Activated CD8-positive, alpha-beta T cell treated with anti-CD3 and anti-CD28 coated beads for 36 hours (primary cell): ENCODE data around the gene CCDC183. TPM values are rescaled to one million over a fixed set of nuclear protein-coding genes. Genes with fewer than 3 reads are reported as not detected.
"Not testable (repeated sequence)": the region's sequence is repeated elsewhere in the genome, so short reads cannot be mapped to it uniquely, and the experiment has no call there.

ENCODE experiments used
- ATAC-seq: fragments of 200-7000 bp; cut with Tn5 transposase; one replicate; pipeline ENCODE4 v1.10.0; 2021; ENCODE audit warnings: mild to moderate bottlenecking, moderate library complexity
- CTCF ChIA-PET: fragments of 350-600 bp; sonication (Branson Sonifier 250); formaldehyde crosslinking; loops from one replicate; lab custom pipeline; 2021; ENCODE audit warnings: antibody characterized with exemption; lab: Charles Lee
- POLR2A ChIA-PET: fragments of 350-600 bp; sonication (Branson Sonifier 250); formaldehyde crosslinking; loops from one replicate; lab custom pipeline; 2021; ENCODE audit warnings: antibody characterized with exemption; lab: Charles Lee
- DNase-seq: peaks from one replicate; pipeline ENCODE4 v3.0.0-alpha.2; 2020
- H3K27ac Mint-ChIP-seq: one replicate; pipeline ENCODE4 v1.8.0; 2021; ENCODE audit warnings: mild to moderate bottlenecking, mixed read lengths
- H3K27me3 Mint-ChIP-seq: one replicate; pipeline ENCODE4 v1.8.0; 2021; ENCODE audit warnings: mixed read lengths
- H3K36me3 Mint-ChIP-seq: one replicate; pipeline ENCODE4 v1.8.0; 2021; ENCODE audit warnings: low read depth, mixed read lengths
- H3K4me1 Mint-ChIP-seq: one replicate; pipeline ENCODE4 v1.8.0; 2021; ENCODE audit warnings: low read depth, mixed read lengths
- H3K4me3 Mint-ChIP-seq: one replicate; pipeline ENCODE4 v1.8.0; 2021; ENCODE audit warnings: mild to moderate bottlenecking, moderate library complexity, mixed read lengths
- H3K9me3 Mint-ChIP-seq: one replicate; pipeline ENCODE4 v1.8.0; 2021; ENCODE audit warnings: mixed read lengths
- intact Hi-C: fragments of 100-400 bp; cut with micrococcal nuclease; formaldehyde crosslinking; loops from one replicate; pipeline ENCODE4 v1.10.0; 2022
- total RNA-seq, 2 experiments: library from RNA; stranded (reverse); gene quantifications; one replicate each; pipeline ENCODE4 v1.2.3, GENCODE V29; 2021
- TF ChIP-seq, protein P1 (sequence below): fragments of 200-600 bp; IDR thresholded peaks from one replicate; pipeline ENCODE4 v1.8.0; 2022; ENCODE audit warnings: antibody characterized with exemption, mild to moderate bottlenecking

Gene CCDC183
- total RNA-seq, 2 experiments from 2014 or later, result 0.20 to 0.34 TPM

GRCh38 chr9:136762915-136763648 is 33.1 kb upstream of the CCDC183 start:
- intact Hi-C loops, result no loop called here
- peak; percentile 72 for DNase-seq
- peaks cover 12% of the 10 kb centered on the region for H3K27me3 Mint-ChIP-seq
- no peak overlapping the region for H3K27ac Mint-ChIP-seq
- ATAC-seq, result peak; percentile 72
- H3K36me3 Mint-ChIP-seq, result no peaks in the 10 kb centered on the region
- no peak overlapping the region for H3K4me3 Mint-ChIP-seq
- CTCF ChIA-PET, result interaction anchor here (1.1 to 1.9 kb wide), 2 partner anchors 8 to 21 kb away, joined by 3 to 8 read pairs; no protein-coding TSS in a partner anchor
- TF ChIP-seq, protein P1, sequence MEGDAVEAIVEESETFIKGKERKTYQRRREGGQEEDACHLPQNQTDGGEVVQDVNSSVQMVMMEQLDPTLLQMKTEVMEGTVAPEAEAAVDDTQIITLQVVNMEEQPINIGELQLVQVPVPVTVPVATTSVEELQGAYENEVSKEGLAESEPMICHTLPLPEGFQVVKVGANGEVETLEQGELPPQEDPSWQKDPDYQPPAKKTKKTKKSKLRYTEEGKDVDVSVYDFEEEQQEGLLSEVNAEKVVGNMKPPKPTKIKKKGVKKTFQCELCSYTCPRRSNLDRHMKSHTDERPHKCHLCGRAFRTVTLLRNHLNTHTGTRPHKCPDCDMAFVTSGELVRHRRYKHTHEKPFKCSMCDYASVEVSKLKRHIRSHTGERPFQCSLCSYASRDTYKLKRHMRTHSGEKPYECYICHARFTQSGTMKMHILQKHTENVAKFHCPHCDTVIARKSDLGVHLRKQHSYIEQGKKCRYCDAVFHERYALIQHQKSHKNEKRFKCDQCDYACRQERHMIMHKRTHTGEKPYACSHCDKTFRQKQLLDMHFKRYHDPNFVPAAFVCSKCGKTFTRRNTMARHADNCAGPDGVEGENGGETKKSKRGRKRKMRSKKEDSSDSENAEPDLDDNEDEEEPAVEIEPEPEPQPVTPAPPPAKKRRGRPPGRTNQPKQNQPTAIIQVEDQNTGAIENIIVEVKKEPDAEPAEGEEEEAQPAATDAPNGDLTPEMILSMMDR, result no peak
- H3K9me3 Mint-ChIP-seq, result no peaks in the 10 kb centered on the region
- H3K4me1 Mint-ChIP-seq, result peaks cover 9% of the 10 kb centered on the region
- POLR2A ChIA-PET, result no interaction called here

DNA sequence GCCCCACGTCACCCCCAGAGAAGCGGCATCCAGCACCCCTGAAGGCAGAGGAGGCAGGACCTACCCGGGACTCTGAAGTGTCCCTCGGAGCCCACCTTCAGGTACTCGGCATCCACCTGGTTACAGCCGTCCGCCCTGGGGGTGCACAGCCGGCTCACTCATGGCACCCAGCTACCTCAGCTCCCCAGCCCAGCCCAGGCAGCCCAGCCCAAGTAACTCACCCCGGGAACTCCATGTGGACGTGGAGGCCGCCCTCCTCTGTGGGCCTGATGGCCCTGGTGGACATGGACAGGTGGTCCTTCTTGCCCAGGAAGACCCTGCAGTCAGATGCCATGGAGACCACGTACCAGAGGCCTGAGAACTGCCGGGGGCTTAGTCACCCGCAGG is 32.5 kb upstream of the CCDC183 start:
- Mint-ChIP-seq H3K36me3 (no peaks in the 10 kb centered on the region), H3K27me3 (peaks cover 13% of the 10 kb centered on the region), H3K9me3 (no peaks in the 10 kb centered on the region), H3K4me3 (no peak overlapping the region), H3K27ac (no peak overlapping the region), H3K4me1 (peaks cover 9% of the 10 kb centered on the region)
- intact Hi-C loops, result no loop called here
- ATAC-seq (no peak), DNase-seq (no peak)
- ChIA-PET CTCF (interaction anchor here (1.1 kb wide), 1 partner anchor 20 kb away, joined by 3 read pairs; no protein-coding TSS in a partner anchor), POLR2A (no interaction called here)
- TF ChIP-seq, protein P1, result no peak

DNA sequence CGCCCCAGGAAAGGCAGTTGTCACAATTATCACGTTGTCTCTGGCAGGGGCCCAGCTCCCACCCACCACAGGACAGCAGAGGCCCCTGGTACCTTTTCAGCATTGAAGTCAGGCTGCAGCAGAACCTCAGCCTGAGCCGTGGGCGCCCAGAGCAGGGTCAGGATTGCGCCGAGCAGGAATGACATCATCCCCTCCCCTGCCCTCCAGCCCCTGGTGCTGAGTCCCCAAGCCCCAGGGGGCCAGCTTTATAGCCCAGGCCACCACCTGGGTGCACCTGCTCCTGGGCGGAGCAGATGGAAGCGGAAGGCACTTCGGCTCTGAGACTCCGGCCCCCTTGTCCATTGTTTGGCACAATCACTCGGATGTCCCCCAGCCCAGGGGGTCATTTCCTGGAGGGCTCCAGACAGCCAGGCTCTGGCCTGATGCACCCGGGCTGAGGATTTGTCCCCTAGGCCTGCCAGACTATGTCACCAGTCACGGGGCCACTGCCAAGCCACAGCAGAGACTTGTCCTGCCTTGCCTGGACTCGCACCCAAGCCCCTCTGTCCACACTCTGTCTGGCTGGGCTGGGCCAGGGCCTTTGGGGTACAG is 31.7 kb upstream of the CCDC183 start, which contains the start of gene LCN15:
LCN15 (minus strand) TSS at position 218 of the 591 bp plus-strand sequence; CDS start at position 188, 30 bp downstream.
- TF ChIP-seq, protein P1, result no peak
- no peak within 1 kb of the TSS for H3K27ac Mint-ChIP-seq
- intact Hi-C loops, result no loop called here
- no peak for ATAC-seq
- no peak for DNase-seq
- H3K4me3 Mint-ChIP-seq, result no peak within 1 kb of the TSS
- H3K36me3 Mint-ChIP-seq, result no peaks in the 10 kb centered on the region
- ChIA-PET CTCF (no interaction called here), POLR2A (no interaction called here)
- peaks cover 9% of the 10 kb centered on the region for H3K4me1 Mint-ChIP-seq
- H3K9me3 Mint-ChIP-seq, result no peaks in the 10 kb centered on the region
- H3K27me3 Mint-ChIP-seq, result peaks cover 13% of the 10 kb centered on the region

DNA sequence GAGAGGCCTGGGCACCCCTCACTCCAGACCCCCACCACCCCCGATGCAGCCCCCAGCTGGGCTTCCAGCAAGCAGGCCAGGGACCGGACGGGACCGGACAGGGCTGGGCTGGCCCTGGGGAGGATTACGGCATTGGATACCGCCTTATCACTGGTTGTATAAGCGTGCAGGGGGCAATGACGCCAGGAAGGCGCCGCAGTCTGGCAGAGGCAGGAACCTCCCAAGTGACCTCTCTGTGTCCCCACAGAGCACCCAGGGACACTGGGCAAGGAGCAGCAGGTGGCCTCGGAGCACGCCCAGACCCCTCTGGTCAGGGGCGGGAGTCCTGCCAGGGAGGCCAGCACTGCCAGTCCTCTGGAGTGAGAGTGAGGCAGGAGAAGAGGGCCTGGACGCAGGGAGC is 31.1 kb upstream of the CCDC183 start:
- no peak overlapping the region for H3K27ac Mint-ChIP-seq
- TF ChIP-seq, protein P1, result no peak
- no peak for DNase-seq
- no peaks in the 10 kb centered on the region for H3K36me3 Mint-ChIP-seq
- intact Hi-C loops, result no loop called here
- ChIA-PET CTCF (no interaction called here), POLR2A (no interaction called here)
- no peak overlapping the region for H3K4me3 Mint-ChIP-seq
- peaks cover 10% of the 10 kb centered on the region for H3K4me1 Mint-ChIP-seq
- ATAC-seq, result no peak
- H3K27me3 Mint-ChIP-seq, result peaks cover 15% of the 10 kb centered on the region
- no peaks in the 10 kb centered on the region for H3K9me3 Mint-ChIP-seq

DNA sequence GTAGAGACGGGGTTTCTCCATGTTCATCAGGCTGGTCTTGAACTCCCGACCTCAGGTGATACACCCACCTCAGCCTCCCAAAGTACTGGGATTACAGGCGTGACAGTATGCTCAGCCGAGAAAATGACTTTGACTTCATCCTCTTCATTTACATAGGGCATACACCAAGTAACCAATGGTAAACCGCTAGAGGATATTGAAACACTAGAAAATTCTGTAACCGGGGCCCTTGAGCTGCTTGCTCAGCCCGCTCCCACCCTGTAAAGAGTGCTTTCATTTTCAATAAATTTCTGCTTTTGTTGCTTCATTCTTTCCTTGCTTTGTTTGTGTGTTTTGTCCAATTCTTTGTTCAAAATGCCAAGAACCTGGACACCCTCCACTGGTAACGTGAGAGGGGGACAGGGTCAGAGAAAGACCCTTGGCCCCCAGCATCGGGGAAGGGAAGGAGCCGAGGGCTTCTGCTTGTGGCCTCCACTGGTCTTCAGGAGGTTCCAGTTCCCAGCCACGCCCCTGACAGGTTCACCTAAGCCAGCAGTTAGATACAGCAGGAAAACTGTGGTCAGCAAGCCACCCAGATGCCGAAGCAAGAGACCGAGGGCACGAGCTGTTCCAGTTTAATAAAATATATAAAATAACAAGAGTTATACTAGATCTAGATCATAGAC is 30.3 kb upstream of the CCDC183 start:
- Mint-ChIP-seq H3K27me3 (peaks cover 15% of the 10 kb centered on the region), H3K4me1 (peaks cover 10% of the 10 kb centered on the region)
- intact Hi-C loops, H3K27ac Mint-ChIP-seq, H3K9me3 Mint-ChIP-seq, DNase-seq, ATAC-seq, H3K4me3 Mint-ChIP-seq, H3K36me3 Mint-ChIP-seq: not testable (repeated sequence)
- ChIA-PET POLR2A (interaction anchor here (1.4 kb wide), 1 partner anchor 25 kb away, joined by 3 read pairs; no protein-coding TSS in a partner anchor), CTCF (interaction anchor here (1.0 to 1.6 kb wide), 7 partner anchors 9 to 76 kb away, joined by 3 to 9 read pairs (median 4); partner anchors contain the start of gene AJM1)
